ENCODE measurements around the gene RECQL.
A peak's percentile ranks its signal among the peaks of the same experiment; 100 is the strongest.

Gene RECQL, protein sequence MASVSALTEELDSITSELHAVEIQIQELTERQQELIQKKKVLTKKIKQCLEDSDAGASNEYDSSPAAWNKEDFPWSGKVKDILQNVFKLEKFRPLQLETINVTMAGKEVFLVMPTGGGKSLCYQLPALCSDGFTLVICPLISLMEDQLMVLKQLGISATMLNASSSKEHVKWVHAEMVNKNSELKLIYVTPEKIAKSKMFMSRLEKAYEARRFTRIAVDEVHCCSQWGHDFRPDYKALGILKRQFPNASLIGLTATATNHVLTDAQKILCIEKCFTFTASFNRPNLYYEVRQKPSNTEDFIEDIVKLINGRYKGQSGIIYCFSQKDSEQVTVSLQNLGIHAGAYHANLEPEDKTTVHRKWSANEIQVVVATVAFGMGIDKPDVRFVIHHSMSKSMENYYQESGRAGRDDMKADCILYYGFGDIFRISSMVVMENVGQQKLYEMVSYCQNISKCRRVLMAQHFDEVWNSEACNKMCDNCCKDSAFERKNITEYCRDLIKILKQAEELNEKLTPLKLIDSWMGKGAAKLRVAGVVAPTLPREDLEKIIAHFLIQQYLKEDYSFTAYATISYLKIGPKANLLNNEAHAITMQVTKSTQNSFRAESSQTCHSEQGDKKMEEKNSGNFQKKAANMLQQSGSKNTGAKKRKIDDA

DNA sequence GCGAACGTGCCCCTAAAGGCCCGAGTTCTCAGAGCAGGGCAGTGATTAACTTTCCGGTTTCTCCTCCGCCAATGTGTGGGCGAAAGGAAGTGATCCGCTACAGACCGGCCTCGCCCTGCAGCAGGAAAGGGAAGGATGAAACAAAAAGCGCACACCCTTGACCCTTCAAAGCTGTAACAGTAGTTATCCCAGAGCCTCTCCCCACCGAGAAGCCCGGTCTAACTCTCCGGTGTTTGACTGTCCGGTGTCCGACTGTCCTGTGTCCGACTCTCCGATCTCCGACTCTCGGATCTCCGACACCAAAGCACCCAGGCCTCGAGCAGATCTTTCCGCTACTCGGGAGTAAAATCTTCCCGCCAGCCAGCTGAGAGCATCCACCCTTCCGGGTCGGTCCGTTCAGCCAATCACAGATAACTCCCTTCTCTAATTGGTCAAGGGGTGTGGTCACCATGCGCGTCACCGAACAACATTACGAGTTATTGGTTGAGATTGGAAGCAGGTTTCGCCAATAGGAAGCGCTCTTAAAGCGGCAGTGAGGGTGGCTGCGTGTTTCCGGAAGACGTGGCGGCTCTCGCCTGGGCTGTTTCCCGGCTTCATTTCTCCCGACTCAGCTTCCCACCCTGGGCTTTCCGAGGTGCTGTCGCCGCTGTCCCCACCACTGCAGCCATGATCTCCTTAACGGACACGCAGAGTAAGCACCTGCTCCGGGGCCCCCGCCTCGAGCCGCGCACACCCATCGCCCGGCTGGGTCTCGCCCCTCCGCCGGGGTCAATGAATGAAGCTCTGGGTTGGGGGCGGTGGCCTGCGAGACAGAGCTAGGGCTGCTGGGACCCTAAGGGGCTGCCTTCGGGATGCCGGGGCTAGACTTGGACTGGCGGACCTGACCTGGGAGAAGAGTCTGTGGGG, at the start of gene RECQL, which contains the start of gene GOLT1B:
Gene RECQL, minus strand, starts transcription at position 378 of the 906 bp plus-strand sequence. CDS start 2,065 bp downstream, outside the sequence.
Gene GOLT1B, plus strand, starts transcription at position 532 of the 906 bp plus-strand sequence. Its CDS starts 135 bp downstream, at position 667.
- Mint-ChIP-seq H3K36me3 (peaks cover 24% of the 10 kb centered on the region), H3K4me1 (peaks cover 25% of the 10 kb centered on the region), H3K4me3 (no peak within 1 kb of the TSS), H3K27me3 (no peaks in the 10 kb centered on the region), H3K27ac (no peak within 1 kb of the TSS), H3K9me3 (no peaks in the 10 kb centered on the region)
- ATAC-seq = peak; percentile 100

DNA sequence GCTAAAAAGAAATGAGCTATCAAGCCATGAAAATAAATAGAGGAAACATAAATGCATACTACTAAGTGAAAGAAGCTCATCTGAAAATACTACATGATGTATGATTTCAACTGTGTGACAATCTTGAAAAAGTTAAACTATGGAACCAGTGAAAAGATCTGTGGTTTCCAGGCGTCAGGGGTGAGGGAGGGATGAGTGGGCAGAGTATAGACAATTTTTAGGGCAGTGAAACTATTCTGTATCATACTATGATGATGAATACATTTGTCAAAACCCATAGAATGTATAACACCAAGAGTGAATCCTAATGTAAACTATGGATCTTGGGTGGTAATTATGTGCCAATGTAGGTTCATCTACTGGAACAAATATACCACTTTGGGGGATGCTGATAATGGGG, 46.0 kb upstream of the RECQL start:
- Mint-ChIP-seq H3K4me1 (no peaks in the 10 kb centered on the region), H3K36me3 (no peaks in the 10 kb centered on the region), H3K27ac (no peak overlapping the region), H3K4me3 (no peak overlapping the region), H3K9me3 (no peaks in the 10 kb centered on the region), H3K27me3 (peaks cover 21% of the 10 kb centered on the region)
- ATAC-seq = no peak

DNA sequence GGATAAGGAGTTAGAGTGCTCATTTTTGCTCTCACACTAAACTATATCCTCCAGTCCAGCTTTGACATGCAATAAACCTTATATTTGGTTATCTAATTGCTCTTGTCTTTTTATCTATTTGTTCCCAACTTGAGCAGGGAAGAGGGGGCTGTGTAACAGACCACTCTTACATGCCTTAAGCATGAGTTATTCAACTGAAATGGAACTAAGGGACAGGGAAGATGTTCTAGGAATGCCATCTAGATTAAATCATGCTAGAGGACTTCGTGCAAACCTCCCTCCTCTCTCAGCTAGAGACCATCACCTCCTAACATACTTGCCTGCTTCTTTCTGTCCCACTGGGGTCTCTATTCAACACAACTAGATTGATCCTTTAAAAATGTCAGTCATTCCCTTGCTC, 45.3 kb upstream of the RECQL start:
- no peak for ATAC-seq
- Mint-ChIP-seq H3K36me3 (no peaks in the 10 kb centered on the region), H3K4me1 (no peaks in the 10 kb centered on the region), H3K9me3 (no peaks in the 10 kb centered on the region), H3K27me3 (peaks cover 21% of the 10 kb centered on the region), H3K27ac (no peak overlapping the region), H3K4me3 (no peak overlapping the region)

DNA sequence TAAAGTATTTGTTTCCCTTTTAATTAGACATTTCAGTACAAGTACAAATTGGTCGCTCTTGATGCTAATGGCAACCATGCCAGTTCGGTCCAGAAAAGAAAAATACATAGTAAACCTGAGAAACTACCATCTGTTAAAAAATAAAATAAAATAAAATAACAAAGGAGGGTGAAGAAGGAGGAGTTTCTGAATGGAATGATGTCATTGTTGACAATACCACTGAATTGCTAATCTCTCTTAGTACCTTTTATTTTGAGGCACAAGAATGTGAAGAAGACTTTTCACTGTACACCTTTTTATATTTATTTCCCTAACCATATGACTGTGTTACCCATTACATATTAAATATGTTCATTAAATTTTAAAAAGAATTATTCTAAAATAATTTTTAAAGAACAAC, 44.1 kb upstream of the RECQL start:
- Mint-ChIP-seq H3K9me3 (no peaks in the 10 kb centered on the region), H3K4me1 (no peaks in the 10 kb centered on the region), H3K27me3 (peaks cover 21% of the 10 kb centered on the region), H3K4me3 (no peak overlapping the region), H3K27ac (no peak overlapping the region), H3K36me3 (no peaks in the 10 kb centered on the region)
- no peak for ATAC-seq

DNA sequence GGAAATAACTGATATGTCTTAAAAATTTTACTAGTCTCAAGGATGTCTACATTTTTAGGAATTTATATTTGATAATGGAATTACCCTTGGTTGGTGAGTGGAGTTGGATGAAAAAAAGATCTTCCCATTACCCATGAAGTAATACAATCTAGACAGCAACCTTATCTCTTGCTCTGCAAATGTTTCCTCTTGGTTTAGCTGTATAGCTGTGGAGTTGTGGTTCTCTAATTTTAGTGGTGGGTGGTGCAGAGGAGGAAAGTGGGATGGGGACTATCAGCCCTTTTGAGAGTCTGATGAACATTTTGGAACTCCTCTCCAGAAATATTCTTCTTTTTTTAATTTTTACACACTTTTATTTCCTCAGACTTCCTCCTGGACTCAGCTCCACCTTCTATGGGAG, 41.7 kb upstream of the RECQL start:
- Mint-ChIP-seq H3K27ac (no peak overlapping the region), H3K4me1 (no peaks in the 10 kb centered on the region), H3K36me3 (no peaks in the 10 kb centered on the region), H3K27me3 (peaks cover 21% of the 10 kb centered on the region), H3K9me3 (no peaks in the 10 kb centered on the region), H3K4me3 (no peak overlapping the region)
- no peak for ATAC-seq

DNA sequence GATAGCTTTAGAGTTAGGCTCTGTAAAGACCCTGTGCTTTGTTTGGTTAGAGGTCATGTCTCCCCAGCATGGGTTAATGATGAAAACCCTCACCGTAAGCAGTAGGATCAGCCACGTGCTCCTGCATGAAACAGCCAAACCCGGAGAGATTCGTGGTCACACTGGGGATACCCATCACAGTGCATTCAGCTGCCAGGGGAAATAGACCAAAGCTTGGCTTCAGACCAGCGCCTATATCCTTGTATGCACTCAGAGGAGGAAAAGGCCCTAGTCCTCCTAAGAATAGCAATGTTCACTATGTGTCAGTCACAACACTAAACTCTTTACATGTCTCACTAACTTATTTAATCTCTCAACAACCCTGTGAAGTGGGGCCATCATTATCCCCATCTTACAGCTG, 41.0 kb upstream of the RECQL start:
- H3K36me3 Mint-ChIP-seq = no peaks in the 10 kb centered on the region
- H3K4me1 Mint-ChIP-seq = no peaks in the 10 kb centered on the region
- no peak for ATAC-seq
- no peak overlapping the region for H3K27ac Mint-ChIP-seq
- no peak overlapping the region for H3K4me3 Mint-ChIP-seq
- peaks cover 21% of the 10 kb centered on the region for H3K27me3 Mint-ChIP-seq
- H3K9me3 Mint-ChIP-seq = no peaks in the 10 kb centered on the region

DNA sequence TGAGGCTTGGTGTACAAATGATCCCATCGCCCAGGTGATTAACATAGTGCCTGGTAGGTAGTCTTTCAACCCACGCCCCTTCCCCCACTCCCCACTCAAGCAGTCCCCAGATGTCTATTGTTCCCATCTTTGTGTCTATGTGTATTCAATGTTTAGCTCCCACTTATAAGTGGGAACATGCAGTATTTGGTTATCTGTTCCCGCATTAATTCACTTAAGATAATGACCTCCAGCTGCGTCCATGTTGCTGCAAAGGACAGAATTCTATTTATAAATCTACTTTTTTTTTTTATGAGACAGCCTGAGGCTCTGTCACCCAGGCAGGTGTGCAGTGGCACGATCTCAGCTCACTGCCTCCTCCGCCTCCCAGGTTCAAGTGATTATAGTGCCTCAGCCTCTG, 40.3 kb upstream of the RECQL start:
- no peaks in the 10 kb centered on the region for H3K9me3 Mint-ChIP-seq
- H3K4me1 Mint-ChIP-seq = no peaks in the 10 kb centered on the region
- peaks cover 21% of the 10 kb centered on the region for H3K27me3 Mint-ChIP-seq
- no peaks in the 10 kb centered on the region for H3K36me3 Mint-ChIP-seq
- H3K4me3 Mint-ChIP-seq = no peak overlapping the region
- ATAC-seq = no peak
- no peak overlapping the region for H3K27ac Mint-ChIP-seq

DNA sequence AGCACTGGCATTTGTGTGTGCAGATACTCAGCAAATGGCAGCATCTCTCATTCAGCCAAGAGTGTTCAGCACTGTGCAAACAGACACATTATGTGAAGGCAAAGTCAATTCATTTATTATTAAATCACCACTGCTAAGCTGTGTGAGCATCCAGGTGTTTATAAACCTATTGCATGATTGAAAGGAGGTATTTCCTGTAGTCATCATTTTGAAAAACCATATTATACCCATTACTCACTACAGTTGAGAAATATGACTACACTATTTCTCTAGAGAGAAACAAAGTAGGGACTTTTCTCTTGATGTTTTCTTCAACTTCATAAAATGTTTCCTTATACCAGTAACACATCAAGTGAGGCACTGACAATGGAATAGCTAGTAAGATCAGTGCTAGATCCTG, 38.4 kb upstream of the RECQL start:
- no peak overlapping the region for H3K27ac Mint-ChIP-seq
- no peaks in the 10 kb centered on the region for H3K9me3 Mint-ChIP-seq
- no peaks in the 10 kb centered on the region for H3K36me3 Mint-ChIP-seq
- peaks cover 22% of the 10 kb centered on the region for H3K27me3 Mint-ChIP-seq
- no peak for ATAC-seq
- H3K4me3 Mint-ChIP-seq = no peak overlapping the region
- no peaks in the 10 kb centered on the region for H3K4me1 Mint-ChIP-seq

DNA sequence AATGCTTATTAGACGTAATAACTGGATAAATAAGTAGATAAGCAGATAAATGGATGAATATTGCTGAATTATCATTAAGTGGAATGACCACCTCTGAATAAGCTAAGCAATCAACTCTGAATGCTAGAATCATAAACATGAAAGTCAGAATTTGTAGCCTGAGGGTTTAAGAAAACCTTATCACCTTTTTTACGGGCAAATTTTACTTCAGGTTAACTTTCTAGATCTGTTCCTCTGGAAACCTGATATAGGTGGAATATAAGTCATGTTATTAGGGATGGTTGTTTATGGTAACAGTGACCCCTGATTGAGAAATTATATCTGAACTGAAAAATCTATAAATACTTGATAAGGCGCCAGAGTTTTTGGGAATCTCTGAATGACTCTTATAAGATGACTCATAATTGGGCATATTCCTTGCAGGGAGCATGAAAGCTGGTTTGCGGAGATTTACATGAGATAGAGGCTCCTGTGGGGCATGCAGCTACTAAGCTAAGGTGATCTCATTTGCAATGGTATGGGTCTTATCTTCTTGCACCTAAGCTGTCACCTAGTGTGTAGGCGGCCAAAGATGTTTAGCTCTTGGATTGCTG, 36.7 kb upstream of the RECQL start:
- ATAC-seq = no peak
- Mint-ChIP-seq H3K9me3 (no peaks in the 10 kb centered on the region), H3K27ac (no peak overlapping the region), H3K4me3 (no peak overlapping the region), H3K36me3 (no peaks in the 10 kb centered on the region), H3K27me3 (peaks cover 24% of the 10 kb centered on the region), H3K4me1 (no peaks in the 10 kb centered on the region)

DNA sequence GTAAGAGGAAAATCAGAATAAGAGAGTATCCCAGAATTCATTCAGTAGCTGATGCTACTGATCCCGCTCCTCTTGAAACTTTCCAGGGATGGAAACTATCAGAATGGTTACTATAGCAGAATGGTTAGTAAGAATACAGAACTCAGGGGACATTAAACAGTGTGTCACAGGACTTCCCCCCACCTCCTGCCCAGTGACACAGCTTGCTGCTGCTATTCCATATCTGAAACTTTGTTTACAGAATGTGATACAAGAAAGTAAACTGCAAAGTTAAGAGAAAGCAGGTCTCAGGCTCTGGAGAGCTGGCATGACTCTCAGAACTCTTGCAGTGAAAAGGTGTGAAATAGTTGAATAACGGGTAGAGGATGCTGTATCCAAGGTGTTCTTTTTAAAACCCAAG, 28.0 kb upstream of the RECQL start:
- no peak for ATAC-seq
- Mint-ChIP-seq H3K27ac (no peak overlapping the region), H3K4me3 (no peak overlapping the region), H3K9me3 (peaks cover 7% of the 10 kb centered on the region), H3K27me3 (peaks cover 14% of the 10 kb centered on the region), H3K4me1 (peaks cover 6% of the 10 kb centered on the region), H3K36me3 (no peaks in the 10 kb centered on the region)

DNA sequence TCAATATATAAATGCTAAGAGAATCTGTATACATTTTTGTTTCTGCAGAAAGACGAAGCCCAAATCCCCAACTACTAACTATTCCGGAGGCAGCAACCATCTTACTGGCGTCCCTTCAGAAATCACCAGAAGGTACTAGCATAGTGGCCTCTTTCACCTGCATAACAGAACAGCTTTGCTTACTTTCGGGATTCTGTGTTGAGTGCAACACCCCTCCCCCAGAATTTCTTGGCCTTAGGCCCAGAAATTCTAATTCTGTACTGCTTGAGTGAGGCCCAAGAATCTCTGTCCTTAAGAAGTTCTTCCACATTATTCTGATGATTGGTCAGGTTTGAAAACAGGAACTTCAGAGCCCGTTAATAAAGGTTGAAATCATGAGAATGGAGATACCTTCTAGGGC, 27.5 kb upstream of the RECQL start:
- Mint-ChIP-seq H3K27ac (no peak overlapping the region), H3K36me3 (no peaks in the 10 kb centered on the region), H3K4me1 (peaks cover 6% of the 10 kb centered on the region), H3K4me3 (no peak overlapping the region), H3K27me3 (peaks cover 9% of the 10 kb centered on the region), H3K9me3 (peaks cover 10% of the 10 kb centered on the region)
- no peak for ATAC-seq

DNA sequence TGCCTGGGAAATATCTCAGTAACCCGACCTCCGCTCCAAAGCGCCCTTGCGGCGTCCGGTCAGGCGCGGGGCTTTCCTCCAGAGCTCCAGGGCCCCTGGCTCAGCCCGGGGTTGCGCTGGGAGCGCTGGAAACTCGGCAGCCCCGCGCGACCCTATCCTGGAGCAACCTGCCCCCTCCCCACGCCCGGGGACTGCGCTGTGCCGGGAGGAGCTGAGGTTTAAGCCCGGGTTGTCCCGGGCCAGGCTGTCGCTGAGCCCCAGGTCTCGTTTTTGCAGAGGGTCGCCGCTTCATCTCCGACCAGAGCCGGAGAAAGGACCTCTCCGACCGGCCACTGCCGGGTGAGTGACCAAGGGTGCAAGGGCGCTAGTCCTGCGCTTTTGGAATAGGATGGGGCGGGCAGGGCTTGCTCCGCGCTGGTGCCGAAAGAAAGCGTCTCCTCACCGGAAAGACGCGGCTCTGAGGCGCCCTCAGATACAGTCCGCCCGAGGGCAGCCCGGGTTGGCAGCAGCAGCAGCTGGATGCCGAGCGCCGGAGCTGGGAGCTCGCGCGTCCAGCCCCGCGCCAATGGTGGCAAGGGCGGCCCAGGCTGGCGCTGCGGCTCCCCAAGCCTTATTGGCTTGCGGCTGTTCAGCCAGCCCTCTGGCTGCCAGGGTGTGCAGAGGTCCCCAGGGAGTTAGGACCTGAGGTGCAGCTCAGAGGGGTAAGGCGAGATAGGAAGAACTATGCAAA, 26.2 kb upstream of the RECQL start:
- H3K4me1 Mint-ChIP-seq = peaks cover 6% of the 10 kb centered on the region
- peak overlapping the region; percentile 52 for H3K27ac Mint-ChIP-seq
- no peaks in the 10 kb centered on the region for H3K36me3 Mint-ChIP-seq
- no peaks in the 10 kb centered on the region for H3K27me3 Mint-ChIP-seq
- H3K4me3 Mint-ChIP-seq = peak overlapping the region; percentile 85
- ATAC-seq = peak; percentile 97
- H3K9me3 Mint-ChIP-seq = peaks cover 10% of the 10 kb centered on the region

DNA sequence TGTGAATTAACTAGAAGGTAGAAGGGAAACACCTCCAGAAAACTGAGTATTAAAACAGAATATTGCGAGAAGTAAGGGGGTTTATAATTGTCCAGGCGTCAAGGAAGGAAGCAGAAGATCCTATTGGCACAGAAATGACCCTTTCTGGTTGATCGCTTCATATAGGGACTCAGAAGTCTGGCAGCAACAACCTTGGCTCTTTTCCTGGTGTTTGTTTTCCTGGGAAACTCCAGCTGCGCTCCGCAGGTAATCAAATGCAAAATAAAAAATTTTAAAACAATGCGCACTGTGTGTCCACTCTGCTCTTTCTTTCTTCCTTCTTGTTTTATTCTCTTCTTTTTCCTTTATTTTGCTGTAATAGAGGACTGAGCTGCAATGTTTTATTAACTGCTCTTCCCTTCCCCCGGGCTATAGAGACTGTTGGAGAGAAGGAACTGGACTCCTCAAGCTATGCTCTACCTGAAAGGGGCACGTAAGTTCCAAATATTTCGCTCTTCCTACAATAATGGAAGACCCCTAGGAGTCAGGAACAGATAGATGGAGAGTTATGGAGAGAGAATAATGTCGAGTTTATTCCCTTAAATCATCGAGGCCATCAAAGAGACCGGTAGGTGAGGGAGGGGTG, 25.4 kb upstream of the RECQL start:
- H3K9me3 Mint-ChIP-seq = peaks cover 10% of the 10 kb centered on the region
- H3K27ac Mint-ChIP-seq = peak overlapping the region; percentile 52
- no peaks in the 10 kb centered on the region for H3K36me3 Mint-ChIP-seq
- peaks cover 6% of the 10 kb centered on the region for H3K4me1 Mint-ChIP-seq
- peak overlapping the region; percentile 85 for H3K4me3 Mint-ChIP-seq
- no peak for ATAC-seq
- no peaks in the 10 kb centered on the region for H3K27me3 Mint-ChIP-seq

DNA sequence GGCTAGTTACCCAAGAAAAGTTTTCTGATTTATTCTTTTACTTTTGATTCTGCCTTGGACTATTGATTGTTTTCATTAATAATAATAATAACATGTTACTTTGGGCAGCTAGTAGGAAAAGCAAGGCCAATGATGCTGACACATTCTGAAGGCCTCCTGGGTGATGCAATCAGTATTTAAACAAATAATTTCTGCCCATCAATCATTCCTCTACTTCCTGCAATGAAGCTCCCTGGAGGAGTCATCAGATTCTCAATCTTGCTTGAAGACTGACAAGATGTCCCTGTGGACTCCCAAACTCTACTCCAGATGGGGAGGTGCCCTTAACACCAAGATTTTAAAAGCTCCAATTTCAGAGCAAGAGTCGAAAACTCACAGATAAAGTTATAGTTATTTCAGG, 24.6 kb upstream of the RECQL start, which contains the start of gene SPX:
Gene SPX, plus strand, starts transcription at position 244 of the 400 bp plus-strand sequence. CDS start 177 bp downstream, outside the sequence.
- Mint-ChIP-seq H3K9me3 (peaks cover 10% of the 10 kb centered on the region), H3K36me3 (no peaks in the 10 kb centered on the region), H3K4me3 (peak within 1 kb of the TSS; percentile 85), H3K4me1 (peaks cover 6% of the 10 kb centered on the region), H3K27ac (peak within 1 kb of the TSS; percentile 52), H3K27me3 (no peaks in the 10 kb centered on the region)
- no peak for ATAC-seq
